ENCODE results near the gene SYNGR3. TPM values are rescaled to one million over a fixed set of nuclear protein-coding genes. Genes with fewer than 3 reads are reported as not detected.

The SYNGR3 gene
- total RNA-seq, 1 donor from 2014 or later: 0.32 TPM

- DNase-seq (no peak), ATAC-seq (ENCODE audit: poor library complexity) (no peak)
- intact Hi-C loops (cut with DNase I): no loop called here
Observed at GRCh38 chr16:2019921-2020831, 30.4 kb downstream of the SYNGR3 start.

DNA sequence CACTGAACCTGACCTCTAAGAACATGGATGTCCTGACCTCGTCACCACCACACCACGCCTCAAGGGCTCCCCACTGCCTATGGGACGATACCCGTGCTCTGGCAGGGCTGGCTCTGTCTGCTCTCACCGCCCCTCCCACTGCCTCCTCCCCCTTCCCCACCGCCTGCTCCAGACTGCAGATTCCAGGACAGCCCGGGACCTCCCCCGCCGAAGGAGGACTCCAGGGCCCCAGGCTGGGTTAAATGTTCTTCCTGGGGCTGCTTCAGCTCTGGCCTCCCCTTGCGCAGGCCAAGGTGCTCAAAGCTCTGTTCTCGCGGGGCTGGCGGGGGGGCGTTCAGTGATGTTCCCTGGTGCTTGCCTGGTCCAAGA lies 32.9 kb downstream of the SYNGR3 start:
- intact Hi-C loops (cut with DNase I): loop anchor here (2.0 kb wide), 1 partner anchor 120 kb away; no protein-coding TSS in a partner anchor
- ATAC-seq (ENCODE audit: poor library complexity): peak; percentile 3
- no peak for DNase-seq

- intact Hi-C loops (cut with DNase I): loop anchor here (2.0 kb wide), 1 partner anchor 119 kb away; no protein-coding TSS in a partner anchor
- DNase-seq (peak; percentile 97), ATAC-seq (ENCODE audit: poor library complexity) (peak; percentile 91)
Observed at GRCh38 chr16:2023092-2024031, 33.6 kb downstream of the SYNGR3 start.

DNA sequence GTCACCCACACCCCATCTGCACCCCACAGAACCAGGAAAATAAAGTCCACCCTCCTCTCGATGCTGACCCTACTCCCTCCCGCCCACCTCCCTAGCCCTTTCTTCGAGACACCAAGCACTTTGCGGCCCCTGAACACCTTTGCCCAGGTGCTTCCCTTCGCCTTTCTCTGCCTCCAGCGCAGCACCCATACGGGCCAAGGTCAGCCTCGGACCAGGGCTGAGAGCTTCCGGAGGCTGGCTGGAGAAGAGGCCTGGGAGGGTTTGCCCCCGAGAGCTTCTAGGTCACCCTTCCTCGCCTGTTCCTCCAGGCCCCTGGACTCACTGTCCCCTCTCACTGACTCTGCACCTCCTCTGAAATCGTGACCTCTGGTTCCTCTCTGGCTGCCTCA lies 34.3 kb downstream of the SYNGR3 start:
- no peak for ATAC-seq (ENCODE audit: poor library complexity)
- no peak for DNase-seq
- intact Hi-C loops (cut with DNase I): no loop called here

DNA sequence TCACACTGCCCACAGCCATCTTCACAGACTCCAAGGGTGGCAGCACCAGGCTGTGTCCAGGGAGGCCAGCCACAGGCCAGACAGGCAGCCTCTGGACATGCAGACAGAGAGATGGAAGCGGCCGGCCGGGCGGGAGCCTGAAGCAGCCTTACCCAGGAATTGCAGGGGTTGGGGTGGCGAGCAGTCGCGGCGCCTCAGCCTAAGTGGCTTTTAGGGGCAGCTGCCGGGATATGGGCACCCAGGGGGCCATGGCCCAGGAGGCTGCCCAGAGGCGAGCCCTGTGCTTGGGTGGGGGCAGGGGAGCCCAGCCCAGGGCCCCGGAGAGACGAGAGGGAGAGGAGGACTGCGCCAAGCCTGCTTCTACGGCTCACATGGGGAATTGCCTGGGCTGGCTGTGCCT lies 35.5 kb downstream of the SYNGR3 start:
- intact Hi-C loops (cut with DNase I): no loop called here
- ATAC-seq (ENCODE audit: poor library complexity): no peak
- DNase-seq: no peak

DNA sequence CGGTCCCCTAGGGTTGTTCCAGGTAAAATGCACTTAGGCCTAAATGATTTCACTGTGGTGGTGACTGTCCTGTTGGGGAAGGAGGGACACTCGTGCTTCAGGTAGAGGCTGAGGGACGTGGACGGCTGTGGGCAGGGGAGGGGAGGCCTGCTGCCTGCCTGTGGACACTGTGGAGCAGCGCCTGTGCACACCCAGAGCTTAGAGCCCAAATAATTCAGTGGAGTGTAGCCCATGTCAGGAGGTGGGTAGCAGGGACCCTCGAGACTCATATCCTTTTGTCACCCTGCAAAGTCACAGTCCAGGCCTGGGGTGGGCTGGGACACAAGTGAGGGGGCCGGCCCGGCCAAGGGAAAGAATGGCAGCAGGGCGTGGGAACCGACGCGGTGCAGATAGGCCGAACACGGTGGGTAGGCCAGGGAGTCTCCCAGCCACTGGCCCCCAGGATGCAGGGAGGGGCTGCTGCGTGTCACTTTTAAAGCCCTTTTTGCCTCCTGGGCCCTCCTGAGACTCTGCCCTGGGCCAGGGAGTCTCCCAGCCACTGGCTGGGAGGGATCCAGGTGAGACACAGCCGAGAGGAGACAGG lies 36.2 kb downstream of the SYNGR3 start:
- ATAC-seq (ENCODE audit: poor library complexity): no peak
- DNase-seq: no peak
- intact Hi-C loops (cut with DNase I): no loop called here

GRCh38 chr16:2026461-2027023 lies 36.8 kb downstream of the SYNGR3 start, which contains the start of gene NHERF2:
TSS of gene NHERF2 (plus strand) at chr16:2026902. CDS start at chr16:2027006, 104 bp downstream.
- peak; percentile 37 for ATAC-seq (ENCODE audit: poor library complexity)
- peak; percentile 65 for DNase-seq
- intact Hi-C loops (cut with DNase I): no loop called here

DNA sequence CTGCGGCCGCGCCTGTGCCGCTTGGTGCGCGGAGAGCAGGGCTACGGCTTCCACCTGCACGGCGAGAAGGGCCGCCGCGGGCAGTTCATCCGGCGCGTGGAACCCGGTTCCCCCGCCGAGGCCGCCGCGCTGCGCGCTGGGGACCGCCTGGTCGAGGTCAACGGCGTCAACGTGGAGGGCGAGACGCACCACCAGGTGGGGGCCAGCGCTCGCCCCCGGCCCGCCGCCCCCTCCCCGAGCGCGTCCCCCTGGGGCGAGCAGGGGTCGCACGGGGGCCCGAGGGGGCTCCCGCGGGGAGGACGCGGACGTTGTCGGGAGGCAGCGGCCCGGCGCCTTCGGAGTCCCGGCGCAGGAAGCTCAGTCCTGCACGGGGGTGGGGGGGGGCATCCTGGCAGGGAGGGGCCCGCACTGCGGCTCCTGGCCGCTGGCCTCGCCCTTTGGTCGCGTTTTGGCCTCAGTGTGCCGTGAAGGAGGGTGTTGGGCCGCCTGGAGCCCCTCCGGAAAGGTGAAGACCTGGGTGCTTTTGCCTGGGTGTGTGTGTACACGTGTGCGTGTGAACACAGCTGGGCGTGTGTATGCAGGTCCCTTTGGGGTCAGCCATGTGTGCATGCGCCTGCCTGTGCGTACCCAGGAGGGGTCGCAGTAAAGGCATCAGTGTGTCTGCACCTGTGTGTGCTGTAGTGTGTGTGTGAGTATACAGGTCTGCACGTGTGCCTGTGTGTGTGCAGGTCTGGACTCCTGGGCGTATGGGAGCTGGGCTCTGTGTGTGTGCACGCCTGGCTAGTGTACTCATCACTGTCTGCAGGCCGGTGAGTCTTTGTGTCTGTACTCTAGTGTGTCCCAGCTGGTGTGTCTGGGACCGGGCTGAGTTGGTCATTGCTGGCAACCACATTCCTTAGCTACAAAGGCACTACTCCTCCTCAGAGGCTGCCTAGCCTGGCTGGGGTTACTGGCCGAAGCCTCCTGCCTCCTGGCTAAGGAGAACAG lies 37.5 kb downstream of the SYNGR3 start:
- ATAC-seq (ENCODE audit: poor library complexity) (no peak), DNase-seq (no peak)
- intact Hi-C loops (cut with DNase I): no loop called here

GRCh38 chr16:2028146-2028545 lies 38.4 kb downstream of the SYNGR3 start:
- DNase-seq (no peak), ATAC-seq (ENCODE audit: poor library complexity) (no peak)
- intact Hi-C loops (cut with DNase I): no loop called here

DNA sequence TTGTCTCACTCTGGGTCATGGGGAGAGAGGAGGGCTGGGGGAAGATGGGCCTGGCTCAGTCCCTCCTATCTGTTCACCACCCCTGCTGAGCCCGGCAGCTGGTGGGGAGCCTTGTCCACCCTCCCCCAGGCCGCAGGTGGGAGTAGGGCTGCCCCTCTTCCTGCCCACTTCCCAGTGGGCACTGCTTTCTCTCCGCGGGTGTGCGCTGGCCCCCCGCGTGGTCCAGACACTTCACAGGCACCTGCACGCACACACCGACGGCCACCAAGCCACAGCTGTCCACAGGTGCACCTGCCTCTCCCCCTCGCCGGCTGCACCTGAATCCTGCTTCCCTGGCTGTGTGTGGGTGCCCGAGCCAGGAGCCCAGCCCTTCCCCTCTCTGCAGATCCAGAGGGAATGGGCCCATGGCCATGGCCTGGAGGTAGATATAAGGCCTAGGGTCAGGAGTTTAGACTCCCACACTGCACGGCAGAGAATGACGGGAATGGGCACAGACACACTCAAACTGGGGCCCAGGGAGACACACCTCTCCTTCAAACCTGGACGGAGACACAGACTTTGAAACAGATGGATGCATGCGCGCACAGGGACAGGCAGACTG lies 39.0 kb downstream of the SYNGR3 start:
- ATAC-seq (ENCODE audit: poor library complexity): no peak
- intact Hi-C loops (cut with DNase I): no loop called here
- DNase-seq: no peak

- DNase-seq (no peak), ATAC-seq (ENCODE audit: poor library complexity) (no peak)
- intact Hi-C loops (cut with DNase I): no loop called here
Observed at GRCh38 chr16:2029350-2029749, 39.6 kb downstream of the SYNGR3 start.

DNA sequence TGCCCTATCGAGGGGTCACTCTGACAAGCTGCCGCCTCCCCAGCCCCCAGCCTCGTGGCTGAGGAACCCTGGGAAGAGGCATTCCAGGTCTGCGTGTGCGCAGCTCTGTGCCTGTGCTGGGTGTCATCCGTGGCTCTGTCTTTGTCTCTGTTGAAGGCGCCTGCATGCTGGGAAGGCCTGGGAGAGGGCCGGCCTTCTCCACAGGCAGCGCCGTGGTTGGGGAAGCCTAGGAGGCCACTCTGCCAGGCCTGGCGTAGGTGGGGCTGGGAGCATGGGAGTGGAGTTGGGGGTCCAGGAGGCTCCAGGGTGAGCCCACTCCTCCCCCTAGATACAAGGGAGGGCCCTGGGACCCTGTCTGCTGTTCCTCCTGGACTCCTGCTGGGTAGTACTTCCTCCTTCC lies 40.3 kb downstream of the SYNGR3 start:
- no peak for ATAC-seq (ENCODE audit: poor library complexity)
- DNase-seq: no peak
- intact Hi-C loops (cut with DNase I): no loop called here

DNA sequence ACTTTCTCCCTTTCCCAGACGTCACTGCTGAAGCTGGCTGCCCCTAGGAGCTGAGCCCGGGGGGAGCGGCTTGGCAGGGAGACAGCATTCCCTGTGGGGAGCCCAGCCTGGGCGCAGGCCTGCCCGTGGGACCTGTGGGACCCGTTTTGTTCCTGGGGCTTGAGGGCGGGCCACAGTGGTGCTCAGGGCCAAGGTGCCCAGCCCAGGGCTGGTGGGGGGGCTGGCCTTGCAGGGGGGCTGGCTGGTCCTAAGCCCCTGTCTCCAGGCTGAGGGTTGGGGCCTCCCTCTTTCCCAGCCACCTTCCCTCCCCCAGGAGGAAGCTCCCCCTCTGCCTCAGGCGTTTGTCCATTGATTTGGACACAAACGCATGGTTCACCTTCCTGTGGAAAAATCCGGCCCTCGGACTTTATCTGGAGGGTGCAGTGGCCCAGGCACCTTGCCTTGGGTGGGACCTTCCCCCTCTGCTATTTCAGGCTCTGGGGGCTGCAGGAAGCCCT lies 41.4 kb downstream of the SYNGR3 start:
- intact Hi-C loops (cut with DNase I): no loop called here
- DNase-seq (peak; percentile 75), ATAC-seq (ENCODE audit: poor library complexity) (no peak)

DNA sequence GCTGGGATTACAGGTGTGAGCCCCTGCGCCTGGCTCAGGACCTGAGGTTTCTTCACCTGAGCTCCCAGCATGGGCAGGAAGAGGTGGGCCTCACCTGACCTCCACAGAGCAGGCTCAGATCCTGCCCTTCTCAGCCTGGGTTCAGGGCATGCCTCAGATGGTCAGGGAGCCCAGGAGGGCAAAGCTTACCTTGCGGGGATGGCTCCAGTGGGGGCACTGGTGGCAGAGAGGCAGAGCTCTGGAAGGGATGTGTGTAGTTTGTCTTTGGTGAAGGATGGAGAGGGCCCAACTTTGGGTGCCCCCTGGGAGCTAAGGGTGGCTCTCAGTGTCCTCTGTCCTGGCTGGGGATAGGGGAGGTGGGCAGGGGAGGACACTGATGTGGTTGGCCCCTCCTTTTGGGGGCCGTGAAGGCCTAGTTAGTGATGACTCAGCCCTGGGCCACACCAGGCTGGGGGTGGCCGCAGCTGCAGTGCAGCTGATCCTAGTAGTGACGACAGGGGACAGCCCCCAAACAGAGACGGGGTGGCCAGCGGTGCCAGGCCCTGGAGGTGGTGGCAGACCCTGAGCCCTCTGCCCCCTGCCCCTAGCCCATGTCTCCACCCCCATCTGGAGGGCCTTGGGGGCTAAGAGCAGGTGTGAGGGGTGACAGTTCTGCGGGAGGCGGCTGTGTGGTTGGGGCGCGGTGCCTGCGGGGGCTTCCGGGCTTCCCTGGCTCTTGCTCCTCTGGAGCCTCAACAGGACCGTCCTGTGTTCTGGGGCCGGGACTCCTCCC lies 42.7 kb downstream of the SYNGR3 start:
- ATAC-seq (ENCODE audit: poor library complexity) (peak; percentile 11), DNase-seq (peak; percentile 65)
- intact Hi-C loops (cut with DNase I): no loop called here

- intact Hi-C loops (cut with DNase I): no loop called here
- peak; percentile 62 for ATAC-seq (ENCODE audit: poor library complexity)
- DNase-seq: peak; percentile 79
Observed at GRCh38 chr16:2033057-2033908, 43.5 kb downstream of the SYNGR3 start.
